OCI-LY7 (cell line): ENCODE results near the gene COA6.

ENCODE experiments used
- CTCF ChIP-seq: fragments of 200-600 bp; sonication (generic); conservative IDR thresholded peaks from 2 replicates; pipeline ENCODE4 v1.5.1; 2014; ENCODE audit warnings: mild to moderate bottlenecking, antibody characterized with exemption, low read length, moderate library complexity, mixed read lengths
- EZH2phosphoT487 ChIP-seq: fragments of 200-600 bp; sonication (generic); IDR thresholded peaks from 2 replicates; pipeline ENCODE4 v1.6.1; 2018; ENCODE audit warnings: low read depth, borderline replicate concordance, mild to moderate bottlenecking, mixed run types, antibody characterized with exemption, low read length, moderate library complexity, mixed read lengths

DNA sequence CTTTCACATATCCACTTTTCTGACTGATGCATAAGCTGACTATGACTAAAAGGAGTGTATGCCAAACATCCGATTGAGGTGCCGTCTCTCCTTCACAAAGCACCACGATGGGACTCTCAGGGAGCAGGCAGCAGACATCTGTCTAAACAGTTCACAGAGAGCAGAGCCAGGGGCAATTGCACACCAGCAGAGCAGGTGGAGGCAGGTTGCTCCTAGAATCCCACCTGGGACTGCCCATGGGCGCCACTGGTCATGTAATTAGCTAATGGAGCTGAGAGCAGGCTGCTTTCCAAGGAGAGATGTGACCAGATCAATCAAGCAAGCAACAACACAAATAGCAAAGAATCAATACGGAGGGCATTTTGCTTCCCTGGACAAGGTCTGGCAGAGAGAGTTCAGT lies 30.5 kb upstream of the COA6 start:
- TF ChIP-seq CTCF (no peak), EZH2phosphoT487 (no peak)
